ENCODE data around the gene PLD4.

The PLD4 gene

DNA sequence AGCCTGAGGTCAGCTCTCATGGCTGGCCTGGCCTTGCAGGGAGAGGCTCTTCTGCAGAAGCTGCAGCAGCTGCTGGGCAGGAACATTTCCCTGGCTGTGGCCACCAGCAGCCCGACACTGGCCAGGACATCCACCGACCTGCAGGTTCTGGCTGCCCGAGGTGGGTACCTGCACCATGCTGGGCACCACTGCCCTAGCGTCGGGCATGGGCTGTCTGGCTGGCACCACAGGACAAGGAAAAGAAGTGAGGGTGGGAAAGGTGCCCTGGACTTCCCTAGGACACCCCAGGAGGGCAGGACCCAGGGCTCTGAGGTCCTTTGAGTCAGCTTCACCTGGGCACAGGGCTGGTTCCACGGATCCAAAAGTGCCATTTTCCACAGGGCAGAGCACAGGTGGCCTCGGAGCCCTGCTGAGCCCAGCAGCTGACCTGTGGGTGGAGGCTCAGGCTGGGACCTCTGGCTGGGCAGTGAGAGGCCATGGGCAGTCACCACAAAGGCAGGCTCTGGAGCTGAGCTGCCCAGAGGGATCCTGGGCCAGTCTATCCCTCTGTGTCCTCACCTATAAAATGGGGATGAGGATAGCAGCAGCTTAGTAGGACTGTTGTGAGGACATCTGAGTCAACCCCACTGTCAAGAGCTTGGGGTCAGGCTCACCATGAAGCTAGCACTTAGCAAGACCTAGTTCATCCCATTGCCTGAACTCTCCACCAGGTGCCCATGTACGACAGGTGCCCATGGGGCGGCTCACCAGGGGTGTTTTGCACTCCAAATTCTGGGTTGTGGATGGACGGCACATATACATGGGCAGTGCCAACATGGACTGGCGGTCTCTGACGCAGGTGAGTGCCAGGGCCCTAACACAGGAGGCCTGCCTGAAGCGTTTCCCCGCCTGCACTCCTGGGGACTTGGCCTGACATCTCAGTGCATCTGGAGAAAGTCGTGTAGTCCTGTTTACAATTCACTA is 4.9 kb downstream of the PLD4 start:
- no peaks in the 10 kb centered on the region for H3K36me3 Mint-ChIP-seq (ENCODE audit: low read depth)
- TF ChIP-seq, protein P1, sequence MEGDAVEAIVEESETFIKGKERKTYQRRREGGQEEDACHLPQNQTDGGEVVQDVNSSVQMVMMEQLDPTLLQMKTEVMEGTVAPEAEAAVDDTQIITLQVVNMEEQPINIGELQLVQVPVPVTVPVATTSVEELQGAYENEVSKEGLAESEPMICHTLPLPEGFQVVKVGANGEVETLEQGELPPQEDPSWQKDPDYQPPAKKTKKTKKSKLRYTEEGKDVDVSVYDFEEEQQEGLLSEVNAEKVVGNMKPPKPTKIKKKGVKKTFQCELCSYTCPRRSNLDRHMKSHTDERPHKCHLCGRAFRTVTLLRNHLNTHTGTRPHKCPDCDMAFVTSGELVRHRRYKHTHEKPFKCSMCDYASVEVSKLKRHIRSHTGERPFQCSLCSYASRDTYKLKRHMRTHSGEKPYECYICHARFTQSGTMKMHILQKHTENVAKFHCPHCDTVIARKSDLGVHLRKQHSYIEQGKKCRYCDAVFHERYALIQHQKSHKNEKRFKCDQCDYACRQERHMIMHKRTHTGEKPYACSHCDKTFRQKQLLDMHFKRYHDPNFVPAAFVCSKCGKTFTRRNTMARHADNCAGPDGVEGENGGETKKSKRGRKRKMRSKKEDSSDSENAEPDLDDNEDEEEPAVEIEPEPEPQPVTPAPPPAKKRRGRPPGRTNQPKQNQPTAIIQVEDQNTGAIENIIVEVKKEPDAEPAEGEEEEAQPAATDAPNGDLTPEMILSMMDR (IDR thresholded peaks at IDR 0.05), result no peak
- no peak overlapping the region for H3K27ac Mint-ChIP-seq
- H3K4me3 Mint-ChIP-seq, result no peak overlapping the region
- no peaks in the 10 kb centered on the region for H3K9me3 Mint-ChIP-seq
- no peak for DNase-seq
- peaks cover 7% of the 10 kb centered on the region for H3K4me1 Mint-ChIP-seq
- H3K27me3 Mint-ChIP-seq (ENCODE audit: low read depth, poor library complexity), result peaks cover 60% of the 10 kb centered on the region

GRCh38 chr14:104930526-104931303 is 6.0 kb downstream of the PLD4 start:
- H3K9me3 Mint-ChIP-seq, result no peaks in the 10 kb centered on the region
- DNase-seq, result no peak
- peaks cover 71% of the 10 kb centered on the region for H3K27me3 Mint-ChIP-seq (ENCODE audit: low read depth, poor library complexity)
- TF ChIP-seq, protein P1 (IDR thresholded peaks at IDR 0.05), result no peak
- H3K4me3 Mint-ChIP-seq, result no peak overlapping the region
- H3K4me1 Mint-ChIP-seq, result peaks cover 9% of the 10 kb centered on the region
- H3K27ac Mint-ChIP-seq, result no peak overlapping the region
- no peaks in the 10 kb centered on the region for H3K36me3 Mint-ChIP-seq (ENCODE audit: low read depth)

GRCh38 chr14:104931304-104931770 is 6.7 kb downstream of the PLD4 start:
- H3K27me3 Mint-ChIP-seq (ENCODE audit: low read depth, poor library complexity), result peaks cover 77% of the 10 kb centered on the region
- H3K9me3 Mint-ChIP-seq, result no peaks in the 10 kb centered on the region
- peaks cover 9% of the 10 kb centered on the region for H3K4me1 Mint-ChIP-seq
- DNase-seq, result no peak
- TF ChIP-seq, protein P1 (IDR thresholded peaks at IDR 0.05), result no peak
- H3K4me3 Mint-ChIP-seq, result no peak overlapping the region
- H3K36me3 Mint-ChIP-seq (ENCODE audit: low read depth), result no peaks in the 10 kb centered on the region
- no peak overlapping the region for H3K27ac Mint-ChIP-seq

DNA sequence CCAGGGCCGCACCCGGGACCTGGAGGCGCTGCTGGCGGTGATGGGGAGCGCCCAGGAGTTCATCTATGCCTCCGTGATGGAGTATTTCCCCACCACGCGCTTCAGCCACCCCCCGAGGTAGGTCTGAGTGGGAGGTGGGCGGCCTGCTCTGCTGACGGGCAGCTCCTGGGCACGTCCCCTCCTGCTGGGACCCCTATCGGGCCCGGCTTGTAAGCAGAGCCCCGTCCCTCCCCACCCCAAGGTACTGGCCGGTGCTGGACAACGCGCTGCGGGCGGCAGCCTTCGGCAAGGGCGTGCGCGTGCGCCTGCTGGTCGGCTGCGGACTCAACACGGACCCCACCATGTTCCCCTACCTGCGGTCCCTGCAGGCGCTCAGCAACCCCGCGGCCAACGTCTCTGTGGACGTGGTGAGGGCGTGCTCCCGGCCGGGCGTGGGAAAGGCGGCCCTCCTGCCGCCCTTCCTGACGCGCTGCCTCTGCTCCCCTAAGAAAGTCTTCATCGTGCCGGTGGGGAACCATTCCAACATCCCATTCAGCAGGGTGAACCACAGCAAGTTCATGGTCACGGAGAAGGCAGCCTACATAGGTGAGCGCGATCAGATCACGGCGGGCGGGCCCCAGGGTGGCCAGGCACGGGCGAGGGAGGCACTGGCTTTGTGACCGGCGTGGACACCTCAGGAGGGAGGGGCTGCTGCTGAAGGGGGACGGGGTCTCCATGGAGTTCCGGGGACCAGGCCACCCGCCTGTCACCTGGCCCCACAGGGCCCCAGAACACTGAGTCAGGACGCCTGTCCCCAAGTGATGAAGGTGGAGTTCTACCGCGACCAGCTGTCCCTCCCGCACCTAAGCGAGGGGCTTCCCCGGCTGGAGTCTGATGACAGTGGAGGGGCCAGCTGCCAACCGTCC is 7.3 kb downstream of the PLD4 start:
- Mint-ChIP-seq H3K9me3 (no peaks in the 10 kb centered on the region), H3K27me3 (ENCODE audit: low read depth, poor library complexity) (peaks cover 84% of the 10 kb centered on the region), H3K36me3 (ENCODE audit: low read depth) (no peaks in the 10 kb centered on the region), H3K4me1 (peaks cover 5% of the 10 kb centered on the region), H3K4me3 (peak overlapping the region; percentile 71), H3K27ac (no peak overlapping the region)
- DNase-seq, result peak; percentile 37
- TF ChIP-seq, protein P1 (IDR thresholded peaks at IDR 0.05), result no peak

All from nephron progenitor cell (in vitro differentiated cells).